KBM-7 (cell line): ENCODE results near the gene NID2.

Source experiments
- DNase-seq: peaks from one replicate; pipeline ENCODE4 v3.0.0-alpha.2; 2015
- in situ Hi-C: fragments of 300-500 bp; cut with MboI; formaldehyde crosslinking; loops from 2 replicates; pipeline ENCODE4 v1.14.3; 2020; ENCODE audit warnings: low sequenced_read_pairs, low pct_unique_long_range_greater_than_20kb, mixed read lengths

The NID2 gene

DNA sequence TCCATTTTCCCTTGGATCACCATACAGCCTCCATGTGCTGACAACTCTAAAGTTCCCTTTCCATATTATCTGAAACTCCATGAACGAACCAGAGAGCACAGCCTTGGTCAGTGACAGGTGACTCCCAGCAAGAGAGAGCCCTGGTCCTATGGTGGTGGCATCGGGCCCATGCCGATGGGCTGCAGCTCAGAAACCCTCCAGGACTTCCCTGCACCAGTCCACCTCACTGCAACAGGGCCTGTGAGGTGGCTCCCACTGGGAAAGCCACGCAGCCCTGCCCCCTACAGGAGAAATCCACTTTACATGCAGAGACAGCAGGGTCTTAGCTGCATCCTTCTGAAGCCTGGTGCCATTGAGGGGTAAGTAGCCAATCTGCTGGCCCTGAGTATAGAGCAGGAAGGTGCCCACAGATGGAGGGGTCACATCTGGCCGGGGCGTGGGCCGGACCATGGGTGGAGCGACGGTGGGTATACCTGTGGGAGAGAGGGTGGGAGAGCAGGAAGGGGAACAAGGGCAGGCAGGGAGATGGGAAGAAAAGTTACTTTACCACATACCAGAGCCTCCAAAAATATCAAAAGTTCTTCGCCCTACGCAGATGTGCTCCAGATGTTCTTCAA is 54.8 kb downstream of the NID2 start:
- peak; percentile 32 for DNase-seq
- in situ Hi-C loops, result no loop called here

DNA sequence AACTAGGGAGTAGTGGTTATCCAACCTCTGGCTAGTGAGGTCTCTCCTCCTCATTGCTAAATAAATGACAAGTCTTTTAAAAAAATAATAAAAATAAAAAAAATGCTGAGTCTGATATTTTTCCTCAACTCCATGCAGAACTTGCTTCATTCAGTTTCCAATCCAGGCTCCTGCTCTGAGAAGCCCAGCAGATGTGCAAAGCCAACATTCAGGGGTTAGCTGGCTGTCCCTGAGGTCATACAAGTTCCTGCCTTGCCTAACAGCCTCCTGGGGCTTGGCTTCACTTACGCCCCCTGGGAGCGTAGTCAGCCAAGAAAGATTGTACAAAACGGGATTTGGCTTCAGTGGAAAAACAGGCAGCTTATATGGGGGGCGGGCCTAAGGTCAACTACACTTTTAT is 56.2 kb downstream of the NID2 start:
- DNase-seq, result no peak
- in situ Hi-C loops, result no loop called here

DNA sequence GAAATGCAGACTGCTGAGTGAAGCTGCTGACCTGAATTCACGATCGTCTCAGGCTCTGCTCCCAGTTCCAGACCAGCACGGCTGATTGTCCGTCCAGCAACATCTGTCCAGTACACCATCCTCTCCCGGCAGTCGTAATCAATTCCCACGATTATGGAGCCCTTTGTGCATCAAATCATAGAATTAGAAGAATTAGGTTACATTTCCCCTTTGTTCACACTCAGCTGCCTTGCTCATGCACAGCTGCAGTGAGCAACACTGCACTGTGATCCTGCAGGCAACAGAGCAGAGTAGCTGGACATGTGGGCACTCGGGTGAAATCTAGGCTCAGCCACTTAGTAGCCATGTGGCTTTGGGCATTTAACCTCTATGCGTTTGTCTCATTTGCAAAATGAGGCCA is 57.3 kb downstream of the NID2 start:
- no peak for DNase-seq
- in situ Hi-C loops, result no loop called here

DNA sequence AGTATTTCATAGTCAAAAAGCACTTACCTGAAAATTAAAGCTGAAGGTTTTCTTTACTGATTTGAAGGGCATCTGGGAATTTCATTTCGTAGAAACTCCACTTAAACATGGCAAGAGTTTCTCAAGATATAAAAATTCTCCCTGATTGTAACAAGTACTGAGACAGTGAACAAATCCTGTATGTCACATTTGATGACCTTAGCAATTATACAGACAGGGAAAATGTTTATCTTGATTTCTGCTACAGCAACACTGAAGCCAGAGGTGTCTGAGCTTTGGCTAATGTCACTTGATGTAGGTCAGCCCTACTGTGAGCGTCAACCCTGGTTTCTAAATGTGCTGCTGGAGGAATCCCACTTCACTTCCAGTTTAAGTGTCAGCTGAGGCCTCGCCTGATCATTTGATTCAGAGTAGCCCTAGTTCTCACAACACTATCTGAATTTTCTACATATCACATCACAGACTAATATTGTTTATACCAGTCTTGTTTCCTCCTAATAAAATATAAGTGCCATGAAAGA is 58.6 kb downstream of the NID2 start:
- DNase-seq, result no peak
- in situ Hi-C loops, result no loop called here

DNA sequence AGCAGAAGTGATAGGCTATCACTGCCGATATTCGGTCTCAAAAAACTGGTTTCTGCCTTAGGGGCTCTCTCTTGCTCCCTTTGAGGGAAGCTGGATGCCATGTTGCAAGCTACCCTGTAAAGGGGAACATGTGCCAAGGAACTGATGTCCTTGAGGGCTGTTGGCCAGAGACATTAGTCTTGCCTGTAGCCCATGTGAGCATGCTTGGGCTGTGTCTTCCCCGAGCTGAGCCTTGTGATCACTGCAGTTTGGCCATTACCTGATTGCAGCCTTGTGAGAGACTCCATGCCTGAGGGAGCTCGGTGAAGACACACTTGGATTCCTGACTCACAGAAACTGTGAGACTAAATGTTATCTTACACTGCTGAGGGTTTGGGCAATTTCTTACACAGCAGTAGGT is 60.7 kb downstream of the NID2 start:
- no peak for DNase-seq
- in situ Hi-C loops, result no loop called here

DNA sequence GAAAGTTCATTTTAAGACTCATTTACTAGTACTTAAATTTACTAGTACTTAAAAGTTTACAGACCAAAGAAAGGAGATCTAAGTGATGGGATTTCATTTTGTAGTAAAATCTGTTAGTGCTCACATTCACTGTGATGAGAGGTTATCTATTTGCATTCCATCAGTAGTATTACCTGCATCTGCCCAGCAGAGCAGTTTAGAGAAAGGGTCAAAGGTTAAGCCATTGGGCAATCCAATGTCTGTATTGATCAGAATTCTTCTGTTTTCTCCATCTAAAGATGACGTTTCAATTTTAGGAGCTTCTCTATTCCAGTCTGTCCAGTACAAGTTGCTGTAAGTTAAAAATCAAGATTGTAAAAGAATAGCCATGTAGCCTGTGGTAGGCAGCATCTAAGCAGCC is 61.2 kb downstream of the NID2 start:
- DNase-seq, result no peak
- in situ Hi-C loops, result no loop called here

DNA sequence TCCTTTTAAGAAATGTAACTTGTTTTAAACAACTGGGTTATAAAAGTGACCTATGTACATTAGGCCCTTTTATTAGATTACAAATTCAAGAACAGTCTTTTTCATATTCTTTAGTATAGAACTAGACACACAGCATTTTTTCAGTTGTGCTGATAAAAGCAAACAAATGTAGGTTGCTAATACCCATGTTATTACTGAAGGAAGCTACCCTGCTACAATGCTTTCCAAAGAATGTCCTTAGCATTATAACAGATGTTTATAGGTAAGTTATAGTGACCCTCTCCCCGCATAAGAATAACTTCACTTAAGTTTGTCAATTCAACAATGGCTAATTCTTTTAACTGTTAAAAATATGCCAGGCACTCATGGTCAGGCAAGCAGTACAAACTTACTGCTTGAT is 61.6 kb downstream of the NID2 start:
- DNase-seq, result no peak
- in situ Hi-C loops, result no loop called here

DNA sequence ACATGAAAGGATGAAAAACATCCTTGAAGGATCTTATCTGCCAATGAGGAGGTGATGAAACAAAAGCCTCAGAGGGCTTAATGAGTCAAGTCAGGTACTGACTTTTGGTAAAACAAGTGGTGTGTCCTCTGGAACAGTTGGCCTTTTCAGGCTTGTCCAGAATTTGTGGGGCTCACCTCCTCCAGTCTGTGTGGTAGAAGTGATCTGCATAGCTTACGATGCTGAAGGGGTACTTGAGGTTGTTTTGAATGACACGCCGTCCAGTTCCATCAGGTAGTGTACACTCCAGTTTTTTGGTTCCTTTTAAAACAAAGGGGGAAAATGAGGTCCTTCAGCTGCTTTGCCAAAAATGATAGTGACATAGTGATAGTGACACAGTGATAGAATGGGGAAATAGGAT is 62.5 kb downstream of the NID2 start:
- in situ Hi-C loops, result no loop called here
- no peak for DNase-seq

DNA sequence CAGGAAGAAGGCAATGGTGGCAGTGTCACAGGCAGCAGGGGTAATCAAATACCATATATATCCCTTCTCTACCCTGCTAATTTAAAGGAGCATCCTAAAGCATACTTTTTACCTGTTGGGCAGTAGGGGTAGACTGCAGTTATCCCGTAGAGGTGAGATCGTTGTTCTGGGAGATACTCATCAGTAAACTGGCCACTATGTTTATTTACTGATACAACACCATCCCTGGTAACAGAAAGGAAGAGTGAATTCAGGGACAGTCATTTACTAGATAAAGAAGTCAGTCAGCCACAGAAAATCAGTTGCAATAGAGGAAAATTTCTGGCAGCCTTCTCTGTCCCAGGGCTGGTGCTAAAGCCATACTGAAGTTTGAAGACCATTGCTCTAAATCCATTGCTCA is 63.2 kb downstream of the NID2 start:
- in situ Hi-C loops, result no loop called here
- DNase-seq, result no peak

DNA sequence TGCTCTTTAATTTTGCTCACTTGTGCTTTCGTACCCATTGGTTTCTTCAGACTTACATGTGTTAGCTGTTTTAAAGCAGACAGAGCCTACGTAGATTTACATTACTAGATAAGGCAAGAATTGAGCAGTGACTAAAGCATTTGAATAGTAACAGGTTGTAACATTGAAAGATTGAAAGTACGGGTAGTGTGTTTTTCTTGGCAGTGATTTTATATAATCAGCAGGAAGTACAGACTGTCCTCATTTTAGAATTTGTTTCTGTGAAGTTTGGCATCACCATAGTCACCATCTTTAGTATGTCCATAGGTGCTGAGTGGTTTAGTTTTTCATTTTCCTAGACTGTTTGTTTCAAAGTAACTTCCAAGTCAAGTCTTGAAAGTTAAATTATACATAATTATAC is 65.5 kb downstream of the NID2 start:
- in situ Hi-C loops, result no loop called here
- DNase-seq, result no peak

DNA sequence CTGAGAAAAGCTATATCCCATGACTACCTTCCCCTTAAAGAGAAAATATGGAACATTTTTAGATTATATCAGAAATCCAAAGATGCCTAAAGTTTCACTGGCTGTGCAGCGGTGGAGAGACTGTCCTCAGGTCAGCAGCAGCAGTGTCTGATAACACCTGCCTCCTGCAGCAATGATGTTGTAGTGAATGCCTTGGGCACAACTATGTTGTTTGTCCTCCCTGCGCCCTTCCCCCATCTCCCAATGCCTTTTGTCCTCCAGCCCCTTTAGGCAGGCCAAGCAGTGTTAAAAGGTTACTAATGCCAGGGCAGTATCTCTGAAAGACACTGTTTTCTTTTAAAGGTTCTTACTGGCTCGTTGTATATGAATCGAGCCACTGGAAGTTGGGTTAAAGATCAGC is 66.3 kb downstream of the NID2 start:
- in situ Hi-C loops, result no loop called here
- no peak for DNase-seq

DNA sequence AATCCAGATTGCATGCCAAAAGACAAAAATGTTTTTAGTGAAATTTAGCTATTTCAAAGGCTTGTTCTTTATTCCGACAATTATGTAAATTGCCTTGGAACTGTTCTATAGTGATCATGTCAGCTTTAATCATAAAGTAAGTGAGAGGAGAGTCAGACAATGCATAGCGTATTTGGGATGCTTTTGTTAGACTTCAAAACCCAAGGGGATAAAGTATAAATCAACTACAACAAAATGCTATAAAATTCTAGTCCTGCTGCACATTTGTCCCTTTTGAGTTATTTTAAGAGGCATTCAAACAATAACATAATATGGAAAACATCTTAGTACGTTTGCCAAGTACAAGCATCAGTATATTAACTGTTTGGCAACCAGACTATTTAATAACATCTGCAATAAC is 68.2 kb downstream of the NID2 start:
- DNase-seq, result no peak
- in situ Hi-C loops, result no loop called here

DNA sequence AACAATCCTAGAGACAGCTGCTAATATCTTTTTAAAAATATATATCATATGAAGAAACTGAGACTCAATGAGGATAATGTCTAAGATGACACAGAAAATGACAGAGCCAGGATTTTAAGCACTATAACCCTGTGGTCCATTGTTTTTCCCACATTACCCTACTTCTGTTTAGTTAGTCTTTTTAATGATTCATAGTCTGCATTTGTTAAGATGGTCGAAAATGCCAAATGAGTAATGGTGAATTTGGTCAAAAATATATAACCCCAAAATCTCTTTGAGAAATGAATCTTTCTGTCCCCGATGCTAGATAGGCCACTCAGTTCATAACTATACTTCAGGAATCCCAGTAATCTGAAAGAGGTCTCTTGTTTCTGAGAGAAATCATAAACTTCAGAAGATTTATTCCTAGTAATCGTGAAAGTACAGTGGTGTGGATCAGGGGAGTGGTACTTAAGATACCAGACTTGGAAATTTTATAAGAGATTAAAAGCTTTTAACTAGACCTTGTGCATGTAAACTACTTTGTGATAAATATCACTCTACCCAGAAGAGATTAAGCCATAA is 68.8 kb downstream of the NID2 start:
- DNase-seq, result no peak
- in situ Hi-C loops, result no loop called here

DNA sequence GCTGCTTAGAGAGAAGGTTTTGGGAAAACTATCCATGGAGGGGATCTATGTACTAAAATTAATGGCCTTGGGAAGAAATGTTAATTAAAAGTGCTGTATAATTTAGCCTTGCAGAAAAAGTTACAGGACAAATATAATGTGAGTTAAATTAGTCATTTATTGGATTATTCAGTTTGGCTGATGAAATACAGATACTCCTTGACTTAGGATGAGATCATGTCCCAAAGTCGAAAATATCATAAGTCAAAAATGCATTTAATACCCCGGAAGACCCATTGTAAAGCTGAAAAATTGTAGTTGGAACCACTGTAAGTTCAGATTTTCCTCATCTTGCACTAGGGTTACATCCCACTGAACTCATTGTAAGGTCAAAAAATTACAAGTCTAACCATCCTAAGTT is 69.8 kb downstream of the NID2 start:
- in situ Hi-C loops, result no loop called here
- no peak for DNase-seq

DNA sequence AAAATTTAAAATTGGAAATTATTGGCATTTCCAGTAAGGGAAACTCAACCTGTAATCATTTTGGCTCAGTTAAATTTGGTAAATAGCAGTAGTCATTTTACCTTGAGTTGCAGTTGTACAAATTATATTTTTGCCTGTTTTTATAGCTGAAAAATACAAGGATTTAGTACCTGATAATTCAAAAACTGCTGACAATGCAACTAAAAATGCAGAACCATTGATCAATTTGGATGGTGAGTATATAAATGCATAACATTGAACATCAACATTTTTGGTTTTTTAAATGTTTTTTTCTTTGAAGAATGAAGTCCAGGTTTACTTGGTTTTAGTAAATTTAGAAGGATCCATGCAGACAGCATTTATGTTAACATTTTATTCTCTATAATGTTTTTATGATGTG is 70.5 kb downstream of the NID2 start:
- no peak for DNase-seq
- in situ Hi-C loops, result no loop called here

DNA sequence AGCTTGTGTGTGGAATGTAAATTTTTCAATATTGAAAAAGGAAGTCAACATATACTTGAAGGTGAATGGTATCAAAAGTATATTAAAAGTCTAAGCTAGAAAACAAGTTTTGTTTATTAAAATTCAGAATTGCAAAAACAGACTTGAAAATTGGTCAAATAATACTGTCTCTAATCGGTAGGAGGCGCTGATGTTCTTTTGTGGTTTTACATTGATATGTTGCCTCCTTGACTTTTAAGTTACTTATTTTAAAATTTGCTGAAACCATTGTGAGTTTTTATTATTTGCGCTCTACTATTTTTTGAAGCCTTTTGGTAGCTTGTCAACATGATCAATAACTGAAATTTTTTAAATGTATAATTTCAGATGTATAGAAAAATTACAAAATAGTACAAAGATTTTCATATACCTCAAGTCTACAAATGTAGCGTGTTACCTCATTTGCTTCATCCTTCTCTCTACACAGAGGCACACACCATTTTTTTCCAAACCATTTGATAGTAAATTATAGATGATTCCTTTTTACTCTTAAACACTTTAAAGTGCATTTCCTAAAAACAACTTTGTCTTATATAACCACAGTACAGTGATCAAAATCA is 72.6 kb downstream of the NID2 start:
- DNase-seq, result no peak
- in situ Hi-C loops, result no loop called here

DNA sequence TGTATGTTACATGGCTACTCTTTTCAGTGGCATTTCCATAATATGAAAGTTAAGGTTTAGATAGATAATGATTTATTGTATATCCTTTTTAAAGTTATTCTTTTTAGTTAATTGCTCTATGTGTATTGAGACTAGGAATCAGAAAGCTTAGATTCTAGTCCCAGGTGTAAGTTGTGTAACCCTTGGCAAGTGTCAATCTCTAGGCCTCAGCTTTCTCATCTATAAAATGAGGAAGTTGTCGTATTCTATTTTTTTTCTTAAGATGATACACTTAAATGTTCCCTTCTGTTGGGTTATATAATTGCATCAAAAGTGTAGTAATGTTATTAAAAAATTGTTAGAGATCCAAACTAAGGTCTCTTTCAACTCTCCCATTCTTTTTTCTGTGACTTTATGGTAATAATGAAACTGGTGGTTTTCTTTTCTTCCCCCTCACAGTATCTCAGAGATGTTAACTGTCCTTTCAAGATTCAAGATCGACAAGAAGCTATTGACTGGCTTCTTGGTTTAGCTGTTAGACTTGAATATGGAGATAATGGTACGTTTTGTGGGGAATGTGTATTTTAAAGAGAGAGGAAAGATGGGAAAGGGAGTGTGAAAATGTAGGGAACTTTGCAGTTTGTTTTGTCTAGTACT is 75.5 kb downstream of the NID2 start:
- no peak for DNase-seq
- in situ Hi-C loops, result no loop called here

DNA sequence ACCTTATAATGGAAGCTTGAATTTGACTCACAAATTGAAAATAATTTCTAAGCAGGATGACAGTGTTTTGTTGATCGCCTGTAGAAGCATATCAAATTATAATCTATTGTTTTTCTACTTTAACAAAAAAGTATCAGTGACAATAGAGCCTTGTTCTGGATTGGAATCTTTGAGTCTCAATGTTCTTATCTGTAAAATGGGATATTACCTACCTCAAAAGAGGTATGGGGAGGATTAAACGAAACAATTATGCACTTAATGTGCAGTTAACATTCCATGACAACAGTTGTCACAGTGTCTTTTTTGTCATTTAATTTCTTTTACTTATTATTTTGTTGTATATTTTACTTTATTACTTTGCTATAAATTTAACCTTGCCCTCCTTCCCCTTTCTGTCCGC is 78.4 kb downstream of the NID2 start:
- no peak for DNase-seq
- in situ Hi-C loops, result no loop called here

DNA sequence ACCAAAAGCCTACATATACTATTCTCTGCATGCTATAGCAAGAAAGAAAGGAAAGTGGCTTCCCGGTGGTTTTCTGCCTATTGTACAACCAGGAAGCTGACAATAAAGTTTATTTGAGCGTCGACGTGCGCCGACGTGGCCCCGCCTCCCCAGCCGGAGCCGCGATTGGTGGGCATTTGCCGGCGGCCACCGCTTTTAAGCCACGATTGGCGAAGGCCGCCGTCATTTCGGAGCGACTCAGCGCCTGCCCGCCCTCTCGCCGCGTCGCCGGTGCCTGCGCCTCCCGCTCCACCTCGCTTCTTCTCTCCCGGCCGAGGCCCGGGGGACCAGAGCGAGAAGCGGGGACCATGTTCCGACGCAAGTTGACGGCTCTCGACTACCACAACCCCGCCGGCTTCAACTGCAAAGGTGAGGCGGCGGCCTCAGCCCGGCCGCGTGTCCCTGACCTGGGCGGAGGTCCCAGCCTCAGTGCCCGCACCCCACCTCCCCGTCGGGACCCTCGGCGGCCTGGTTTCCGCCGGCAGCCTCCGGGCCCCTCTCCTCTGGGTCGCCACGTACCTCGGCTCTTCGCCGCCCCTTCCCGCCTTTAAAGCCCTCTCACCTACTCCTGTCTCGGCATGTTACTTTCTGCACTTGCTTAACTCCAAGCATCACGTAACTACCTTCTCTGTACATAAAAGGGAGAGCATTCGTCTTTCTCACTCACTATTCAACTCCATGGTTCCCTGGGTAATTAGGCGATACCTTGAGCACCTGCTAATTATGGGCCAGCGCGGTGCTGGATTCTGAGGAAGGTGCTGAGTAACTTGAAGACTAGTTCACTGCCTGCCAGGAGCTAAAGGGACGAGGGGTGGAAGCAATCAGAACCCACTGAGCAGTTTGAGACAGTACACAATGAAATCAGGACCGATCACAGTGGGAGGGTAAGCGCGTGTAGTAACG is 79.3 kb downstream of the NID2 start, which contains the start of gene RTRAF:
Gene RTRAF (plus strand): TSS at position 254 of the 942 bp plus-strand sequence. CDS start 94 bp downstream, at position 348.
- DNase-seq, result peak; percentile 96
- in situ Hi-C loops, result no loop called here
